Measurements from ENCODE around the gene ZNF48.

Gene ZNF48

DNA sequence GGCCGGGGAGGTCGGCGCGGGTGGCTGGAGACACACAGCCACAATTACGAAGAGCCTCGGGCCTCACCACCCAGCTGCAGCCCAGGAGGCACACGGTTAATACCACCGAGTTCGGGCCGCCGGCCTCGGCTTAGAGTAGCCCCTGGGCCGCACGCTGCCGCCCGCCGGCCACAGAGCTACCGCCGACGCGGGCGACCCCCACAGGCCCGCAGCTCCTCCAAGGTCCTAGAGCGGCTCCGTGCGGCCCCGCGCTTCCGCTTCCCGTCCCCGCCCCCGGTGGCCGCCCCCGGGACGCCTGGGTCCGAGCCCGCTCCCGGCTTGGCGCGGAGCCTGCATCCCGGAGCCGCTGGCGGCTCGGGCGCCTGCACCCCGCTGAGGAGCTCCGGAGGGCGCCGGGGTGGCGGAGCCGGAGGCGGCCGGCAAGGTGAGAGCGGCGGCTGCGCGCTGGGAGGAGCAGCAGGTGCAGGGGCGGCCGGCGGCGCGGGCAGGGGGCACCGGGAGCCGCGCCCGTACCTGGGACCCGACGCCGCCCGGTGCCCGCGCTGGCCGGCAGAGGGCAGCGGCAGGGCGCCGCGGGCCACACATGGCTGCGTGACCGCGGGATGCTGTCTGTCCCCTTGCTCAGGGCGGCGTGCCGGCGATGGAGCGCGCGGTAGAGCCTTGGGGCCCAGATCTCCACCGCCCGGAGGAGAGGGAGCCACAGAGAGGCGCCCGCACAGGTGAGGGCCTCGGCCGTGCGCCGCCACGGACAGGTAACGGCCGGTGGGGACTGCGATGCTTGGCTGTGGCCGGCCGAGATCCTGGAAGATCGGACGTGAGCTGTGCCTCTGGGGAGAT, at the start of gene ZNF48:
TSS of gene ZNF48 (plus strand) at position 266 of the 837 bp plus-strand sequence. CDS start at position 641, 375 bp downstream.
- Histone ChIP-seq H3K4me1 (ENCODE audit: control insufficient read depth, insufficient read depth, low read length) (peaks cover 19% of the 10 kb centered on the region), H3K27me3 (ENCODE audit: control insufficient read depth, insufficient read depth, low read length) (no peaks in the 10 kb centered on the region), H3K27ac (ENCODE audit: low read depth, low read length) (peak within 1 kb of the TSS; percentile 84), H3K36me3 (ENCODE audit: control insufficient read depth, insufficient read depth, low read length) (peaks cover 3% of the 10 kb centered on the region), H3K9ac (ENCODE audit: low read length) (peak within 1 kb of the TSS; percentile 52), H3K4me3 (ENCODE audit: low read length) (peak within 1 kb of the TSS; percentile 92)

DNA sequence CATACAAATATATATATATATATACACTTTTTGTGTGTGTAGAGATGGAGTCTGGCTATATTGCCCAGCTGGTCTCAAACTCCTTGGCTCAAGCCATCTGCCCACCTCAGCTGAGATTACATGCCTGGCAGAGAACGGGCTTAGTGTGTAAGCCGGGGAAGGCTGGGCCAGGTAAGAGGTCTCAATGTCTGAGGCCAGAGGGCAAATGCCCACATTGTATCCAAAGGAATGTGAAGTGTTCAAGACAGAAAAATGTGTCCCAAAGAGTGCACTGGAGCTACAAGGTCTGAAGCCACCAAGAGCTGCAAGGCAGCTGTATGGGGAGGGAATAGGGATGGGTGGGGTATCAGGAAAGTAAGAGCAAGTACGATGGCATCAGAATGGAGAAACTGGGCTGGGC, 48.9 kb upstream of the ZNF48 start:
- Histone ChIP-seq H3K27ac (ENCODE audit: low read depth, low read length) (no peak overlapping the region), H3K27me3 (ENCODE audit: control insufficient read depth, insufficient read depth, low read length) (no peaks in the 10 kb centered on the region), H3K4me1 (ENCODE audit: control insufficient read depth, insufficient read depth, low read length) (no peaks in the 10 kb centered on the region), H3K4me3 (ENCODE audit: low read length) (no peak overlapping the region), H3K36me3 (ENCODE audit: control insufficient read depth, insufficient read depth, low read length) (peaks cover 6% of the 10 kb centered on the region), H3K9ac (ENCODE audit: low read length) (no peak overlapping the region)

DNA sequence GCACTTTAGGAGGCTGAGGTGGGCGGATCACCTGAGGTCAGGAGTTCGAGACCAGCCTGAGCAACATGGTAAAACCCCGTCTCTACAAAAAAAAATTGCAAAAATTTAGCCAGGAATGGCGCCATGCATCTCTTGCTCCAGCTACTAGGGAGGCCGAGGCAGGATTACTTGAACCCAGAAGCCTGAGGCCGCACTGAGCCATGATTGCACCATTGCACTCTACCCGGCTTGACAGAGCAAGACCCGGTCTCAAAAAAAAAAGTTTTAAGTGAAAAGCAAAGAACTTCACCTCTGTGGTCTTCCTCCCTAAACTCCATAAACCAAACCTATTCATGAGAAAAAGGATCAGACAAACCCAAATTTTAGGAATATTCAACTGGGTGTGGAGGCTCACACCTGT, 47.1 kb upstream of the ZNF48 start:
- Histone ChIP-seq H3K9ac (ENCODE audit: low read length) (no peak overlapping the region), H3K4me1 (ENCODE audit: control insufficient read depth, insufficient read depth, low read length) (peaks cover 14% of the 10 kb centered on the region), H3K36me3 (ENCODE audit: control insufficient read depth, insufficient read depth, low read length) (peaks cover 14% of the 10 kb centered on the region), H3K27me3 (ENCODE audit: control insufficient read depth, insufficient read depth, low read length) (no peaks in the 10 kb centered on the region), H3K4me3 (ENCODE audit: low read length) (no peak overlapping the region), H3K27ac (ENCODE audit: low read depth, low read length) (no peak overlapping the region)

DNA sequence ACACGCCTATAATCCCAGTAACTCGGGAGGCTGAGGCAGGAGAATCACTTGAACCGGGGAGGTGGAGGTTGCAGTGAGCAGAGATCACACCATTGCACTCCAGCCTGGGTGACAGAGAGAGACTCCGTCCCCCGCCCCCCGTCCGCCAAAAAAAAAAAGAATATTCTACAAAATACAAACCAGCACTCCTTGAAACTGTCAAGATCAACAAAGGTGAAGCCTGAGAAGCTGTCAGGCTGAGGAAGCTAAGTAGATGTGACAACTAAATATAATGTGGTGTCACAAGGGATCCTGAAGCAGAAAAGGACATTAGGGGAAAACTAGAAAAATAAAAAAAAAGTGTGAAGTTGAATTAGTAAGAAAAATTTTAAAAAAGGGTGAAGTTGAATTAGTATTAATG, 46.3 kb upstream of the ZNF48 start:
- Histone ChIP-seq H3K27me3 (ENCODE audit: control insufficient read depth, insufficient read depth, low read length) (no peaks in the 10 kb centered on the region), H3K27ac (ENCODE audit: low read depth, low read length) (no peak overlapping the region), H3K4me3 (ENCODE audit: low read length) (no peak overlapping the region), H3K4me1 (ENCODE audit: control insufficient read depth, insufficient read depth, low read length) (peaks cover 15% of the 10 kb centered on the region), H3K36me3 (ENCODE audit: control insufficient read depth, insufficient read depth, low read length) (peaks cover 17% of the 10 kb centered on the region), H3K9ac (ENCODE audit: low read length) (no peak overlapping the region)

DNA sequence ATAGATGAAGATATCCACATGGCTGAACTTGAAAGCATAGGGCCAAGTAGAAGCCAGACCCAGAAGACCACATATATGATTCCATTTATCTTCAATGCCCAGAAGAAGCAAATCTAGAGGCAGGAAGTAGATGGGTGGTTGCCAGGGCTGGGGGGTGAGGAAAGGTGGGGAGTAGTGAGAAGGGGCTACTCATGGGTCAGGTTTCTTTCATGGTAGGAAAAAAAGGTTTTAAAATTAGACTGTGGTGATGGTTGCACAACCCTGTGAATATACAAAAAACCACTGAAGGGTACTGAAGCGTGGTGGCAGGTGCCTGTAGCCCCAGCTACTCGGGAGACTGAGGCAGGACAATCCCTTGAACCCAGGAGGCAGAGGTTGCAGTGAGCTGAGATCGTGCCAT, 45.5 kb upstream of the ZNF48 start:
- Histone ChIP-seq H3K4me1 (ENCODE audit: control insufficient read depth, insufficient read depth, low read length) (peaks cover 22% of the 10 kb centered on the region), H3K9ac (ENCODE audit: low read length) (no peak overlapping the region), H3K36me3 (ENCODE audit: control insufficient read depth, insufficient read depth, low read length) (peaks cover 17% of the 10 kb centered on the region), H3K4me3 (ENCODE audit: low read length) (no peak overlapping the region), H3K27ac (ENCODE audit: low read depth, low read length) (no peak overlapping the region), H3K27me3 (ENCODE audit: control insufficient read depth, insufficient read depth, low read length) (no peaks in the 10 kb centered on the region)

DNA sequence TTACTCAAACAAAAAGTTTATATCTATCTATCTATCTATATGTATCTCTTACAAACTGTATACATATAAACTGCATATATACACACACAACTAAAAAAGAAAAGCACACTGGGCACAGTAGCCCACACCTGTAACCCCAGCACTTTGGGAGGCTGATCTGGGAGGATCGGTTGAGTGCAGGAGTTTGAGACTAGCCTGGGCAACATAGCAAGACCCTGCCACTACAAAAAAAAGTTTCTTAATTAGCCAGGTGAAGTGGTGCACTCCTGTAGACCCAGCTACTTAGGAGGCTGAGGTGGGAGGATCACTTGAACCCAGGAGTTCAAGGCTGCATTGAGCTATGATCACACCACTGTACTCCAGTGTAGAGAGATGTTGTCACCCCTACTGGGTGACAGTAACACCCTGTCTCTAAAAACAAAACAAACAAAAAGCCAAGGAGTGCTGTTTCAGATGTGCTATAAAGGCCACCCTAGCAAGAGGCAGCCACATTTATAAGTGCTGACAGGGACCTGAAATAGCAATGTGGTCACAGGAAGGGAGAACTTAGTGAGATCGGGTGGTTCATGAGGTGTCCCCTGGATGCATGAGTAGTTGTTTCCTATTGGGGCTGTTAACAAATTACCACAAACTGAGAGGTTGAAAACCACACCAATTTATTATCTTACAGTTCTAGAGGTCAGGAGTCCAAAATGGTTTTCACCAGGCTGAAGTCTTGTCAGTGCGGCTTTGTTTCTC, 44.9 kb upstream of the ZNF48 start:
- H3K4me1 ChIP-seq (ENCODE audit: control insufficient read depth, insufficient read depth, low read length): peaks cover 22% of the 10 kb centered on the region
- H3K36me3 ChIP-seq (ENCODE audit: control insufficient read depth, insufficient read depth, low read length): peaks cover 17% of the 10 kb centered on the region
- no peak overlapping the region for H3K9ac ChIP-seq (ENCODE audit: low read length)
- no peak overlapping the region for H3K4me3 ChIP-seq (ENCODE audit: low read length)
- H3K27me3 ChIP-seq (ENCODE audit: control insufficient read depth, insufficient read depth, low read length): no peaks in the 10 kb centered on the region
- H3K27ac ChIP-seq (ENCODE audit: low read depth, low read length): no peak overlapping the region

DNA sequence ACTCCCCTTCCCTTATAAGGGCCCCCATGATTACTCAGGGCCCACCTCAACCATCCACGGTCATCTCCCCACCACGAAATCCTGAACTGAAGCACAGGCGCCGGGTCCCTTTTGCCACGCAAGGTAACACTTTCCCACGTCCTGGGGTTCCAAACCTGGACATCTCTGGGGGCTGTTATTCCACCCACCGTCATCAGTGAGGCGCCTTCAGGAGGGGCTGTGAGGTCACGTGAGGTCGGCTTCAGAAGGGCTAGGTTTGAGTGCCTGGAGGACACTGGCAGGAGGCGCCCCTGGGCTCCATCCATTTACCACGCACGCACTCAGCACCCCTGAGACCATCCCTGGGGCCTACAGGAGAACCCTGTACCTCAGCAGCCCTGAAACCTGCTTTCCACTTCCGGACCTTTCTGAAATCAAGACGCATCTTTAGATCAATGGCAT, 44.2 kb upstream of the ZNF48 start:
- Histone ChIP-seq H3K4me3 (ENCODE audit: low read length) (no peak overlapping the region), H3K9ac (ENCODE audit: low read length) (no peak overlapping the region), H3K27ac (ENCODE audit: low read depth, low read length) (no peak overlapping the region), H3K4me1 (ENCODE audit: control insufficient read depth, insufficient read depth, low read length) (peaks cover 29% of the 10 kb centered on the region), H3K36me3 (ENCODE audit: control insufficient read depth, insufficient read depth, low read length) (peaks cover 17% of the 10 kb centered on the region), H3K27me3 (ENCODE audit: control insufficient read depth, insufficient read depth, low read length) (no peaks in the 10 kb centered on the region)

DNA sequence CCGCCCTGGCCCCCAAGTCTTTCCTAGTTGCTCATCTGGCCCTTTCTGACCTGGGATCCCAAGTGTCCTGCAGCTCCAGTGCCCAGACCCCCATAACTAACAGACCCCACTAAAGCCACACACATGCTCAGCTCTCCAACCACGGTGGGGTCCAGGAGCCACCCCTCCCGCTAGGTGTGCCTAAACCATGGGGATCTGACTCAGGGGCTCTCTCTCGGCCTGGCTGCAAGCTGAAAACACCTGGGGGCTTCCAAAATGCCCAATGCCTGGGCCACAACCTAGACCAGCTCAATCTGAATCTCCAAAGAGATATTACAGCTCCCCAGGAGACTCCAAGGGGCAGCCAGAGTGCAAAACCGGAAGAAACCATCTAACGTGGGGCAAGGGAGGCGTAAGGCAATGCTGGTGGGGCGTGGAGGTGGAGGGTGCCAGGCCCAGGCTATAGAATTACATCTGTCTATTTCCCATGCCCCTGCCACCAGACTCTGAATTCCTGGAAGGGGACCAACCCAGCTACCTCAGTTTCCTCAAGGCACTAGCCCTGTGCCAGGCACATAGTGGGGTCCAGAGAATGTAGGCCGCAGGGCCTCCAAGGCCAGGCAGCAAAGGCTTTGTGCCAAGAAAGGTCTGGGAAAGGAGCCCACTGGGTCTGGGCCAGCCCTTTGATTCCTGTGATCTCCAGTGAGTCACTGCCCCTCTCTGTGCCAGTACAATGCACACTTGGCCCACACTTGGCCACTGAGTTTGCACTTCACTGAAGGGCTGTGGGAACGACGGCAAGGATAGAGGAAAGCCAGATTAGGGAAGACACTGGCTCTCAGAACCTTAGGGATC, 43.4 kb upstream of the ZNF48 start:
- Histone ChIP-seq H3K4me1 (ENCODE audit: control insufficient read depth, insufficient read depth, low read length) (peaks cover 37% of the 10 kb centered on the region), H3K36me3 (ENCODE audit: control insufficient read depth, insufficient read depth, low read length) (peaks cover 17% of the 10 kb centered on the region), H3K4me3 (ENCODE audit: low read length) (no peak overlapping the region), H3K27ac (ENCODE audit: low read depth, low read length) (peak overlapping the region; percentile 63), H3K9ac (ENCODE audit: low read length) (no peak overlapping the region), H3K27me3 (ENCODE audit: control insufficient read depth, insufficient read depth, low read length) (no peaks in the 10 kb centered on the region)

DNA sequence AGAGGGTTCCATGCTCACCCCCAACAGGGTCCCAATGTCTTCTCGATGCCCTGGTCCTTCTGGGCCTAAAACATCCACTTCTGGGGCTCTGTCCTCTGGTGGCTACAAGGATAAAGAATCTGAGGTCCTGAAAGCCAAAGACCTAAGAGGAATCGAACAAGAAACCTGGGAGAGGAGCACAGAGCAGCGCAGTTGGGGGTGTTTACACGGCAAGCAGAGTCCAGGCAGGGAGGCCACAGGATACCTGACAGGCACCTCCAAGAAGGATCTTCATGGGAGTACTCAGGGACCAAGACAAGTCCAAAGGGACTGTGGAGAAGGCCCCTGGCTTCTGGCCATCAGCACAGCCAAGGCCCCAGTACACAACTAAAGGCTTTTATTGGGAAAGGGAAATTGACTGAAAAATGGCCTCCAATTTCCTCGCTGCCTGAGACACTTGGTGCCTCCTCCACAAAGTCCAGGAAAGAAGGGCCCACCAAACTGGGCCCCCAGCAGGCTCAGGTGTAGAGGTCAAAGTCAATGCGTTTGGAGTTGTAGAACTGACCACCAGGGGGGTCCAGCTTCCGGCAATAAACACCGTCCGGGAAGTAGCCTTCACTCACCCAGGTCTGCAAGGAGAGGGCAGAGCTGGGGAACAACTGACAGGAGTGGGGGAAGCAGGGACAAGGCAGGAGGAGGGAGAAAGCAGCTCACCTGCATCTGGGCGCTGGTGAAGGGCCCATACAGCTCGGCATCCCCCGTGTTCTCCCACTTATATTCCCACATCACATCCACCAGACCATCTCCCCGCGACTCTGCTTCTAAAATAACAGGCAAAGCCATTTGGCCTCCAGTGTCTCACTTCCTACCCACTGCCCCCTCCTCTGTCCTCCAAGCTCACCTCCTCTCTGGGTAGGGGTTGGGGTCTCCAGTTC, 42.5 kb upstream of the ZNF48 start:
- H3K27me3 ChIP-seq (ENCODE audit: control insufficient read depth, insufficient read depth, low read length): no peaks in the 10 kb centered on the region
- peaks cover 37% of the 10 kb centered on the region for H3K4me1 ChIP-seq (ENCODE audit: control insufficient read depth, insufficient read depth, low read length)
- no peak overlapping the region for H3K9ac ChIP-seq (ENCODE audit: low read length)

DNA sequence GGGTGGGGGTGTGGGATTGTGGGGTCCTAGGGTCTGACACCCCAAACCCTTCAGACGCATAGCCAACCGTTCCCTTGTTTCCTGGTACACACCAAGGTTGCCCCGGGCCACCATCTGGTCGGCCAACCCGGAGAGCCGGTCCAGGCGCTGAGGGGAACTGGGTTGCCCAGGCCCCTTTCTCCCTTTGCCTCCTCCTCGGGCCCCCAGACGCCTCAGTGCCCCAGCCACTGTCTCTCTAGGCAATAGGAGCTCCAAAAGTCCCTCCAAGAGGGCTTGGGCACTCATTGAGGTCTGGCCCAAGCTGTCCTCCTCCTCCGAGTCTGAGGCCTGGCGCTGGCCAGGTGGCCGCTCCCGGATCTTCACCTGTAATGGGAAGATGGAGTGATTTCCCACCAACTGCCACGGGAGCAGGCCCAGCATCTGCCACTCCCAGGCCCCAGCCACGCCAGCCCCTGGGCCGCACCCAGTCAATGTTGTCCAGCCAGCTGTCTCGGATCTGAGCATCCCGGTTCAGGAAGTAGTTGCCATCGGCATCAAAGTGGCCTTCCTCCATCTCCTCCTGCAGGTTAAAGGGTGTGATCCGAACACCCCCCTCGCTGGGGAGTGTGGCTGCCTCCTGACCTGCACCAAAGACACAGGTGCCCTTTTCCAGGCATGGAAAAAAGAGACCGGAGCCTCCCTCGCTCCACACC, 41.6 kb upstream of the ZNF48 start:
- peak overlapping the region; percentile 97 for H3K4me3 ChIP-seq (ENCODE audit: low read length)
- no peak overlapping the region for H3K9ac ChIP-seq (ENCODE audit: low read length)
- H3K36me3 ChIP-seq (ENCODE audit: control insufficient read depth, insufficient read depth, low read length): peaks cover 21% of the 10 kb centered on the region
- no peaks in the 10 kb centered on the region for H3K27me3 ChIP-seq (ENCODE audit: control insufficient read depth, insufficient read depth, low read length)
- peak overlapping the region; percentile 90 for H3K27ac ChIP-seq (ENCODE audit: low read depth, low read length)
- H3K4me1 ChIP-seq (ENCODE audit: control insufficient read depth, insufficient read depth, low read length): peaks cover 37% of the 10 kb centered on the region

More for the DNA sequence above, 42.5 kb upstream of the ZNF48 start:
- Histone ChIP-seq H3K4me3 (ENCODE audit: low read length) (no peak overlapping the region), H3K36me3 (ENCODE audit: control insufficient read depth, insufficient read depth, low read length) (peaks cover 17% of the 10 kb centered on the region), H3K27ac (ENCODE audit: low read depth, low read length) (peak overlapping the region; percentile 63)
